Transverse colon (tissue), 4 donors: ENCODE results near the gene AZGP1.

Source experiments
- POLR2A ChIP-seq: fragments of 450-650 bp; IDR thresholded peaks from one replicate; pipeline ENCODE4 v1.6.1; 2016; ENCODE audit warnings: antibody characterized with exemption, mild to moderate bottlenecking, moderate library complexity
- POLR2AphosphoS5 ChIP-seq, 3 donors: sonication (generic); formaldehyde crosslinking; IDR thresholded peaks; one replicate each; pipeline ENCODE4 v1.6.1; 2016; ENCODE audit warnings: antibody characterized with exemption in 3 of 3
- TF ChIP-seq, protein P1 (sequence below), 5 experiments: fragments of 200-600 bp in 3 of 5; fragments of 450-650 bp in 2 of 5; sonication (generic) in 3 of 5; IDR thresholded peaks; 1 replicate in 2 of 5; 2 replicates in 3 of 5; pipeline ENCODE4 v1.5.1; 2016 to 2017; ENCODE audit warnings: antibody characterized with exemption in 5 of 5, inconsistent platforms in 3 of 5, mild to moderate bottlenecking in 2 of 5, moderate library complexity in 1 of 5

DNA sequence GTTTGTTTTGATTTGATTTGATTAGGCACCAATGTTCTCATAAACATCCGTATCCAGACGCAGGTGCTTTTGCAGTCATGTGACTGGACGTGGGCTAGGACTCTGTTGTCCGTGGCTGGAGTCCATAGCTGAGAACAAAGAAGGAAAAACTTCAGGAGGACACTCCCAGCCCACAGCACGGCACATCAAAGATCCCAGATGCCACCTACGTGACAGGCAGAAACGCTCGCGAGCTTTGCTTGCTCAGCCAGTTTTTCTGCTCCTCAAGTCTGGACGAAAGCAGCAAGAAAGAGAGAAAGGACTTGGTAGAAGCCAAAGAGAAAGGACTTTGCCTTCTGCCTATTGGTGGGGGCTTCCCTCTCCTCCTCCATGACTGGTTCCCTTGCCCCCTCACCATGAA, 32.7 kb upstream of the AZGP1 start:
- TF ChIP-seq, protein P1, sequence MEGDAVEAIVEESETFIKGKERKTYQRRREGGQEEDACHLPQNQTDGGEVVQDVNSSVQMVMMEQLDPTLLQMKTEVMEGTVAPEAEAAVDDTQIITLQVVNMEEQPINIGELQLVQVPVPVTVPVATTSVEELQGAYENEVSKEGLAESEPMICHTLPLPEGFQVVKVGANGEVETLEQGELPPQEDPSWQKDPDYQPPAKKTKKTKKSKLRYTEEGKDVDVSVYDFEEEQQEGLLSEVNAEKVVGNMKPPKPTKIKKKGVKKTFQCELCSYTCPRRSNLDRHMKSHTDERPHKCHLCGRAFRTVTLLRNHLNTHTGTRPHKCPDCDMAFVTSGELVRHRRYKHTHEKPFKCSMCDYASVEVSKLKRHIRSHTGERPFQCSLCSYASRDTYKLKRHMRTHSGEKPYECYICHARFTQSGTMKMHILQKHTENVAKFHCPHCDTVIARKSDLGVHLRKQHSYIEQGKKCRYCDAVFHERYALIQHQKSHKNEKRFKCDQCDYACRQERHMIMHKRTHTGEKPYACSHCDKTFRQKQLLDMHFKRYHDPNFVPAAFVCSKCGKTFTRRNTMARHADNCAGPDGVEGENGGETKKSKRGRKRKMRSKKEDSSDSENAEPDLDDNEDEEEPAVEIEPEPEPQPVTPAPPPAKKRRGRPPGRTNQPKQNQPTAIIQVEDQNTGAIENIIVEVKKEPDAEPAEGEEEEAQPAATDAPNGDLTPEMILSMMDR (IDR thresholded peaks at IDR 0.05) = no peak
- TF ChIP-seq POLR2AphosphoS5 (IDR thresholded peaks at IDR 0.05) = no peak
- TF ChIP-seq POLR2A = no peak
